HCT116 (cell line): ENCODE measurements around the gene ASIP. TPM values are rescaled to one million over a fixed set of nuclear protein-coding genes. Genes with fewer than 3 reads are reported as not detected.

Experiments used
- ATAC-seq: fragments of 200-7000 bp; cut with Tn5 transposase; 2 replicates; pipeline ENCODE4 v1.9.1; 2020; ENCODE audit warnings: mild to moderate bottlenecking, moderate library complexity
- BruUV-seq: library from RNA; stranded (reverse); fragments of 400-500 nt; replicated peaks from 2 replicates; lab custom pipeline; 2021; lab: Mats Ljungman, UMichigan
- CTCF ChIA-PET: fragments of 300-600 bp; sonication (Branson Sonifier 250); formaldehyde crosslinking; loops from one replicate; lab custom pipeline; 2021; ENCODE audit warnings: antibody characterized with exemption; lab: Charles Lee
- POLR2A ChIA-PET: fragments of 300-600, 350-600 bp; sonication (Branson Sonifier 250); formaldehyde crosslinking; loops from one replicate; lab custom pipeline; 2021; ENCODE audit warnings: antibody characterized with exemption; lab: Charles Lee
- RAD21 ChIA-PET, 2 experiments: fragments of 300-600 bp; sonication (Branson Sonifier 250); formaldehyde crosslinking; loops; one replicate each; lab custom pipeline; 2023; ENCODE audit warnings: low total read pairs in 2 of 2; ENCODE audit not compliant: uncharacterized antibody in 2 of 2, unreplicated experiment in 2 of 2, low non-redundant PET in 1 of 2; lab: Charles Lee
- DNase-seq: peaks from one replicate; pipeline ENCODE4 v3.0.0-alpha.2; 2010; ENCODE audit warnings: low read depth, low spot score
- H2AFZ ChIP-seq: fragments of 200-600 bp; shearing (Covaris generic), sonication (generic); 2 replicates; pipeline ENCODE4 v1.6.1; 2017; ENCODE audit warnings: low read depth, mixed run types, mixed read lengths, antibody characterized with exemption, low read length; ENCODE audit not compliant: poor library complexity, severe bottlenecking
- H3K27ac ChIP-seq: 2 replicates; pipeline ENCODE4 v1.5.1; 2012; ENCODE audit warnings: low read depth, low read length
- H3K27me3 ChIP-seq: fragments of 200-600 bp; sonication (generic); 2 replicates; pipeline ENCODE4 v1.6.1; 2016; ENCODE audit warnings: mixed run types, low read length, mixed read lengths; ENCODE audit not compliant: insufficient read depth
- H3K36me3 ChIP-seq, 2 experiments: fragments of 200-500 bp in 1 of 2; fragments of 200-600 bp in 1 of 2; sonication (Bioruptor generic) in 1 of 2; sonication (generic) in 1 of 2; 2 replicates each; pipeline versions ENCODE4 v1.5.1 to v1.6.1; 2014 to 2016; ENCODE audit warnings: low read length in 2 of 2, inconsistent platforms in 1 of 2, mixed read lengths in 1 of 2, mixed run types in 1 of 2; ENCODE audit not compliant: insufficient read depth in 2 of 2, control insufficient read depth in 1 of 2
- H3K4me1 ChIP-seq, 2 experiments: fragments of 200-600 bp in 1 of 2; sonication (generic) in 1 of 2; 2 replicates each; pipeline versions ENCODE4 v1.5.1 to v1.6.1; 2012 to 2017; ENCODE audit warnings: low read length in 2 of 2, inconsistent platforms in 1 of 2, mild to moderate bottlenecking in 1 of 2, mixed read lengths in 1 of 2, mixed run types in 1 of 2, moderate library complexity in 1 of 2; ENCODE audit not compliant: insufficient read depth in 2 of 2, control insufficient read depth in 1 of 2
- H3K4me2 ChIP-seq: fragments of 200-600 bp; sonication (generic); 2 replicates; pipeline ENCODE4 v1.6.1; 2017; ENCODE audit warnings: mixed run types, low read length, mixed read lengths
- H3K4me3 ChIP-seq, 2 experiments: fragments of 200-600 bp in 1 of 2; sonication (generic) in 1 of 2; replicated peaks in 1 of 2; 2 replicates each; pipeline ENCODE4 v1.5.1; 2011 to 2016; ENCODE audit warnings: low read length in 2 of 2, control low read depth in 1 of 2, low read depth in 1 of 2, mild to moderate bottlenecking in 1 of 2, mixed read lengths in 1 of 2, mixed run types in 1 of 2
- H3K79me2 ChIP-seq: fragments of 200-600 bp; sonication (generic); 2 replicates; pipeline ENCODE4 v1.6.1; 2017; ENCODE audit warnings: mild to moderate bottlenecking, mixed run types, low read length, moderate library complexity, mixed read lengths; ENCODE audit not compliant: insufficient read depth
- H3K9ac ChIP-seq: fragments of 200-600 bp; sonication (generic); 2 replicates; pipeline ENCODE4 v1.6.1; 2016; ENCODE audit warnings: low read length, mixed read lengths
- H3K9me2 ChIP-seq: fragments of 200-600 bp; sonication (generic), shearing (Covaris generic); 2 replicates; pipeline ENCODE4 v1.6.1; 2017; ENCODE audit warnings: mixed run types, mild to moderate bottlenecking, moderate library complexity; ENCODE audit not compliant: insufficient read depth
- H3K9me3 ChIP-seq, 2 experiments: fragments of 200-500 bp in 1 of 2; fragments of 200-600 bp in 1 of 2; sonication (Bioruptor generic) in 1 of 2; sonication (generic) in 1 of 2; 2 replicates each; pipeline ENCODE4 v1.6.1; 2014 to 2017; ENCODE audit warnings: low read length in 2 of 2, mixed read lengths in 2 of 2, inconsistent platforms in 1 of 2, low read depth in 1 of 2, mild to moderate bottlenecking in 1 of 2, mixed run types in 1 of 2, moderate library complexity in 1 of 2; ENCODE audit not compliant: control insufficient read depth in 1 of 2, insufficient read depth in 1 of 2
- H4K20me1 ChIP-seq: fragments of 200-600 bp; sonication (generic), shearing (Covaris generic); 2 replicates; pipeline ENCODE4 v1.6.1; 2017; ENCODE audit warnings: mixed run types, mild to moderate bottlenecking, moderate library complexity; ENCODE audit not compliant: insufficient read depth
- ATF3 ChIP-seq: IDR thresholded peaks from 2 replicates; pipeline ENCODE4 v1.6.1; 2012
- CBX3 ChIP-seq: IDR thresholded peaks from 2 replicates; pipeline ENCODE4 v1.6.1; 2012; ENCODE audit warnings: low read depth
- CEBPB ChIP-seq: IDR thresholded peaks from 2 replicates; pipeline ENCODE4 v1.6.1; 2012; ENCODE audit warnings: low read depth
- CTCF ChIP-seq, 3 experiments: fragments of 200-600 bp in 1 of 3; sonication (generic) in 1 of 3; IDR thresholded peaks in 2 of 3; conservative IDR thresholded peaks in 1 of 3; 2 replicates each; pipeline ENCODE4 v1.5.1; 2012 to 2017; ENCODE audit warnings: low read depth in 2 of 3, low read length in 2 of 3, antibody characterized with exemption in 1 of 3, borderline replicate concordance in 1 of 3, control low read depth in 1 of 3, mild to moderate bottlenecking in 1 of 3, mixed read lengths in 1 of 3, mixed run types in 1 of 3, moderate library complexity in 1 of 3; ENCODE audit not compliant: insufficient read depth in 1 of 3
- EGR1 ChIP-seq: IDR thresholded peaks from 2 replicates; pipeline ENCODE4 v1.6.1; 2012; ENCODE audit warnings: low read depth
- EZH2 ChIP-seq: fragments of 200-600 bp; sonication (generic); IDR thresholded peaks from 2 replicates; pipeline ENCODE4 v1.6.1; 2017; ENCODE audit warnings: antibody characterized with exemption, mixed run types
- POLR2A ChIP-seq: IDR thresholded peaks from 2 replicates; pipeline ENCODE4 v1.7.0; 2011; ENCODE audit warnings: borderline replicate concordance; ENCODE audit not compliant: insufficient read depth, insufficient read length; ENCODE audit errors: extremely low read depth
- RAD21 ChIP-seq: IDR thresholded peaks from 2 replicates; pipeline ENCODE4 v1.6.1; 2012; ENCODE audit warnings: low read depth, mild to moderate bottlenecking
- REST ChIP-seq: IDR thresholded peaks from 2 replicates; pipeline ENCODE4 v1.6.1; 2012; ENCODE audit warnings: low read depth
- SIN3A ChIP-seq: IDR thresholded peaks from 2 replicates; pipeline ENCODE4 v1.6.1; 2012; ENCODE audit warnings: low read depth
- SP1 ChIP-seq: IDR thresholded peaks from 2 replicates; pipeline ENCODE4 v1.6.1; 2012; ENCODE audit warnings: low read depth
- YY1 ChIP-seq: IDR thresholded peaks from 2 replicates; pipeline ENCODE4 v1.6.1; 2011; ENCODE audit warnings: low read length, low read depth, moderate library complexity, mild to moderate bottlenecking; ENCODE audit not compliant: insufficient replicate concordance; ENCODE audit errors: extremely low read depth
- ZFX ChIP-seq: fragments of 450-650 bp; IDR thresholded peaks from 2 replicates; pipeline ENCODE4 v1.6.1; 2017
- ZNF274 ChIP-seq: fragments of 200-500 bp; sonication (Bioruptor generic); IDR thresholded peaks from 2 replicates; pipeline ENCODE4 v1.6.1; 2014; ENCODE audit warnings: mild to moderate bottlenecking, low read depth, low read length, inconsistent platforms
- intact Hi-C: fragments of 100-400 bp; cut with micrococcal nuclease; formaldehyde crosslinking; loops from 2 replicates; pipeline ENCODE4 v1.10.0; 2022
- total RNA-seq: library from RNA; stranded (reverse); gene quantifications from one replicate; pipeline ENCODE4 v1.2.1, GENCODE V29; 2021; ENCODE audit not compliant: unreplicated experiment

The ASIP gene
- total RNA-seq, 1 experiment from 2014 or later, result not detected

- no peak for TF ChIP-seq REST
- peak; percentile 40 for TF ChIP-seq SP1
Measured at GRCh38 chr20:34302723-34303533, 61.7 kb downstream of the ASIP start, which contains the start of gene AHCY (continued).

GRCh38 chr20:34305333-34306230, 64.4 kb downstream of the ASIP start:
- no peaks in the 10 kb centered on the region for H3K9me3 ChIP-seq
- H3K4me2 ChIP-seq, result no peak overlapping the region
- ATAC-seq, result no peak
- no peak overlapping the region for H2AFZ ChIP-seq
- no peaks in the 10 kb centered on the region; the same call in 1 of the 2 replicates for H4K20me1 ChIP-seq
- intact Hi-C loops, result no loop called here
- no peaks in the 10 kb centered on the region for H3K9me2 ChIP-seq
- ChIA-PET RAD21 (no interaction called here), CTCF (interaction anchor here (0.6 kb wide), 1 partner anchor 394 kb away, joined by 4 read pairs; no protein-coding TSS in a partner anchor), POLR2A (interaction anchor here (1.5 kb wide), 1 partner anchor 211 kb away, joined by 3 read pairs; the partner anchor contains the start of gene DYNLRB1)
- H3K27ac ChIP-seq, result no peak overlapping the region
- no TSS peak for BruUV-seq
- H3K4me3 ChIP-seq, result no peak overlapping the region
- no peak for DNase-seq
- peaks cover 0 to 7% of the 10 kb centered on the region in 2 experiments; a peak in 2 of 4 replicates for H3K36me3 ChIP-seq
- peaks cover 23% of the 10 kb centered on the region for H3K79me2 ChIP-seq
- H3K27me3 ChIP-seq, result no peaks in the 10 kb centered on the region
- no peak overlapping the region for H3K9ac ChIP-seq
- peaks cover 13 to 35% of the 10 kb centered on the region in 2 experiments for H3K4me1 ChIP-seq
- TF ChIP-seq ZFX (no peak), SP1 (no peak), CTCF (IDR thresholded peaks at IDR 0.05 in 2 of 3, conservative IDR thresholded peaks at IDR 0.05 in 1 of 3; ENCODE audit: borderline replicate concordance in 1 of 3, insufficient read depth in 1 of 3, low read depth in 2 of 3, low read length in 2 of 3) (no peak), RAD21 (no peak), POLR2A (no peak), YY1 (no peak), CBX3 (no peak), EGR1 (no peak), ZNF274 (no peak), SIN3A (no peak), CEBPB (no peak), ATF3 (no peak), EZH2 (no peak)
